ENCODE results near the gene RPS8.
"Not testable (repeated sequence)": the region's sequence is repeated elsewhere in the genome, so short reads cannot be mapped to it uniquely, and the experiment has no call there.

RPS8 gene

DNA sequence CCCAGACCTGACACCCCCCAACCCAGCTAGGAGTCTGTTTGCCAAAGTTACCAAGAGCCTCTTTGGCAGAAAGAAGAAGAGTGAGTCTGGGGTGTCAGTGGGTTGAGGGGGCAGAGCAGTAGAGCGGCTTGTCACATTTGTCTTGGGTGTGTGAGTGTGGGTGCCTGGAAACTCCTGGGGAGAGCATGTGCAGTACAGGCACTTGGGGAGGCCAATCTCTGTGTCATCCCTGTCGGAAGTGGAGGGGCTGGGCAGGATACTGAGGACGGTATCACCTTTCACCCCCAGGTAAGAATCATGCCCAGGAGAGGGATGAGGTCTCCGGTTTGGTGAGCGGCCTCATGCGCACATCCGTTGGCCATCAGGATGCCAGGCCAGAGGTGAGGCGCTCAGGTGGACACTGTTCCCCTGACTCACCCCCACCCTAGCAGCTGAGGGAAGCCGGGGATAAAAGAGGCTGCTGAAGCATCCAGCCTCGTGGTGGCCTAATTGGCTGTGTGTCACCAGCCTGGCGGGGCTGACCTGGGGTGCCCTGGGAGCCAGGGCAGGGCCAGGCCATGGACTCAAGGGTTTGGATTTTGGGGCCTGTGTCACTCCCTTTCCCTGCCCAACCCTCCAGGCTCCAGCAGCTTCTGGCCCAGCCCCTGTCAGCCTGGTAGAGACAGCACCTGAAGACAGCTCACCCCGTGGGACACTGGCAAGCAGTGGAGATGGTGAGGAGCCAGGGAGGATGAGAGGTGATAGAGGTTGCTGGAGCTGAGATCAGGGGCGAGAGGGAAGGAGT, 28.2 kb downstream of the RPS8 start:
- DNase-seq = no peak

DNA sequence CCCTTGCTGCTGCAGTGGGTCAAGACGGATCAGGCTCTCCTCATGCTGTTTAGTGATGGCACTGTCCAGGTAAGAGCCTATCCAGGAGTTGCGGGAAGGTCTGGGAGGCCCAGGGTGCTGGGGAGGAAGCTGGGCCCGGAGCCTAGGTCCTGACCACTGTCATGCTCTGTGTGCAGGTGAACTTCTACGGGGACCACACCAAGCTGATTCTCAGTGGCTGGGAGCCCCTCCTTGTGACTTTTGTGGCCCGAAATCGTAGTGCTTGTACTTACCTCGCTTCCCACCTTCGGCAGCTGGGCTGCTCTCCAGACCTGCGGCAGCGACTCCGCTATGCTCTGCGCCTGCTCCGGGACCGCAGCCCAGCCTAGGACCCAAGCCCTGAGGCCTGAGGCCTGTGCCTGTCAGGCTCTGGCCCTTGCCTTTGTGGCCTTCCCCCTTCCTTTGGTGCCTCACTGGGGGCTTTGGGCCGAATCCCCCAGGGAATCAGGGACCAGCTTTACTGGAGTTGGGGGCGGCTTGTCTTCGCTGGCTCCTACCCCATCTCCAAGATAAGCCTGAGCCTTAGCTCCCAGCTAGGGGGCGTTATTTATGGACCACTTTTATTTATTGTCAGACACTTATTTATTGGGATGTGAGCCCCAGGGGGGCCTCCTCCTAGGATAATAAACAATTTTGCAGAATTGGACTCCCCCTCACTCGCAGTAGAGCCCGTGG, 30.1 kb downstream of the RPS8 start:
- no peak for DNase-seq

DNA sequence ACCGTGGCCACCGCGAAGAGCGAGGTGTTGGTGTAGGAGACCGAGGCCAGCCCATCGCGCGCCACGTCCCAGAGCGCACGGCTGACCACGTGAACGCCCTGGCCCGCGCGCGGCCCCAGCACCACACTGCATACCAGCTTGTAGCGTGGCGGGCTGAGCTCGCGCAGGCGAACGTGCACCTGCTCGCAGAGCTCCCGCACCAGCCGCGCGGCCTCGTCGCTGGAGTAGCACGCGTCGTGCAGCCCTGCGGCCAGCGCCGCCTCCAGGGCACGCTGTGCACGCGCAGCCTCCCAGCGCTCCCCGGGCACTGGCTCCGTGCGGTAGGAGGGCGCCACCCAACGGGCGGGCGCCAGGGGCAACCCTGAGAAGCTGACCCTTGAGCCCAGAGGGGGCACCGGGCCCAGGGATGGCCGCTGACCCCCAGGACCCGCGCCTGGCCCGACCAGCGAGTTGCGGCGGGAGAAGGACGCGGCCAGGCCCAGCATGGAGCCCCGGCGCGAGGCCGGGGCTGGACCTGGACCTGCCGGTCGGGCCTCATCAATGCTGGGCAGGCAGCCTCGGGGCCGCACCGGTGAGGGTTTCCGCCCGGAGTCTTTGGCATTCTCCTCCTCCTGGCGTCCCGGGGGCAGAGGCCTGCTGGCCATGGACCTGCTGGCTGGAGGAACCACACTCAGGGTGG, 30.8 kb downstream of the RPS8 start:
- DNase-seq = no peak

DNA sequence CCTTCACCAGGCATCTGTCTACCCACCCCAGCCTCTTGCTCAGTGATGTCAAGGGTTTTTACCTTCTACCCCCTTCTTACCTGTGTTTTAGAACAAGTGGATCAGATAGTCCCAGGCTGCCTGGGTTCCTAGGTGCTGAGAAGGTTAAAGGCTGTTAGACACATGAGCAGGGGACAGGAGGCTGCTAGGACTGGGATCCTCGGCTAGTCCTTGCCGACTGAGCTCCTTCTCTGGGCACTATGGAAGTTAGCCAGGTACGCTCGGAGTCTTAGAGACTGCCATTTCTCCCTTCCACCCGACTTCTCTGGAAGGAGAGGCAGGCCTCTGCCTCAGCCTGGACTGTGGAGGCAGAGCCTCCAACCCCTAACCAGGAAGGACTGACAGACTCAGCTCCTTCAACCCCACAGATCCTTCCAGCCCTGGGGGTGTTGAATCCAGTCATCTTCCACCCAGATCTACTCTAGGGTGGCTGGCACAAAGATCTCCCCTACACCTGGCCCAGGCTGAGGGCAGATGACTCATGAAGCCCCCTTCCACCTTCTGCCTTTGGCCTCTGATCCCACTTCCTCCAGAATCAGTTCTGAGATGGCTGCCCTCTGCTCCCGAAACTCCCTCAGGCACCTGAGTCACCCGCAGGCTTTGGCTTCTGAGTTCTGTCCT, 31.5 kb downstream of the RPS8 start, which contains the start of gene DYNLT4:
TSS of gene DYNLT4 (minus strand) at position 648 of the 660 bp plus-strand sequence. CDS start 683 bp downstream, outside the sequence.
- DNase-seq = no peak

DNA sequence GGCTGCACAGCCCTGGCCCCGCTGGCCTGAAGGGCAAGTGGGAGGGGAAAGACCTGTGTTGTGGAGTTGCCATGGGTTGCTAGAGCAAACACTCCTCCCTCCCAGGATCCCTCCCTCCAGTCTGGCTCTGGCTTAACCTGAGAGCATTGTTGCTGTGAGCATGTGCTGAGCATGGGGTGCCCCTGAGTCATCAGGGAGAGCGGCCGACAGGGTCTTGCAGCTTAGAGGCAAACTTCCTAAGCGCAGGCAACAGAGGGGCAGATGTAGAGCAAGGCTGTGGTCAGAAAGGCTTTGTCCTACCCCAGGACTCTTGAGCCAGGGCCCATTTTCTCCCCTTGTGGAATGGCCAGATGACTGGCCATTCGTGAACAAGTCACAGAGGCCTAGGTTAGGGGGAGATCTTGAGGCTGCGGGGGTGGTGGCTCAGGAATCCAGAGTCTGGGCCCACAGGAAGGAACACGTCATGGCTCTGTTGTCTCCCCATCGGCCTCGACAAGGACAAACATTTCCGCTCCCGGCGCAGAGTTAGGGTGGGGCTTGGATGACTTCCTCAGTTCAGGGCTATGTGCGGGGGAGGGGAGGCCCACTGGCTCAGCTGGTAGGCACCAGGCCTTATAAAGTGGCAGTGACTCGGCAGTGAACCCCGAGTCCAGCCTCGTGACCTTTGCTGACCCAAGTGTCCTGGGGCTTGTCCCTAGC, 32.2 kb downstream of the RPS8 start:
- DNase-seq = no peak

DNA sequence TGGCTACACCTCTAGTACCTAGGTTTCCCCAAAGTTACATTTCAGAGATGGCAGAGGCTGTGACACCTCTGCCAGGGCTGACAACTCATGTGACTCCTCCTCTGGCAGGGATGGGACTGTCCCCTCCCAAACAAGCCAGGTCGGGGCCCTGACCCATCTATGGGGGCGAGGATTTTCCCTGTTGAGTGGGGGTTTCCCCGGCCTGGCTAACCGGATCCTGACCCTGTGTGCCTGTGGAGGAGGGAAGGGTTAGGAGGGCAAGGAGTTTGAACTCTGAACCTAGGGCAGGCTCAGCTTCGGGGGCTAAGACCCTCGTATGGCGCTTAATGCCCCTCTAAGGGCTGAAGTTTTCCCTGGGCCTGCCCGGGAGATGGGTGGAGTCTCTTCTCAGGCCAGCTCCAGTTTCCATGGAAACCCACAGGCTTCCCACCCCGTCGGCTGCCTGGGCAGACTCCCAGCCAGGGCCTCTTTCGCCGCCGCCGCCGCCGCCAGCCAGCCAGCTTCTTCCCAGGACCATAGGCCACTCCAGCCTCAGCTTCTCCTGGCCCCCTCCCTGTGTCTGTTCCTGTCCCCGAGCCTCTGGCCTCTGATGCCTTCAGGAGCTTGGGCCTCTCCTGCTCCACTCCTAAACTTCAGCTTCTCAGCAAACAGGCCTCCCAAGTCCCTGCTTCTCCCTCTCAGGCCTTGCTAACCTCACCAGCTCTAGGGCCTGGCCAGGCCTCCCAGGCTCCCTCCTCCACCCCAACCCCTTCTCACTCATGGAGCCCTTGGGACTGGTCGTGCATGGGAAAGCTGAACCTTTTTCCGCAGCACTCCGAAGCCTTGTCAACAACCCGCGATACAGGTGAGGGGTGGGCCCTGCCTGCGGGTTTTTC, 33.0 kb downstream of the RPS8 start, which contains the start of gene BTBD19:
TSS of gene BTBD19 (plus strand) at position 461 of the 875 bp plus-strand sequence. CDS start at position 759, 298 bp downstream.
- DNase-seq = no peak

DNA sequence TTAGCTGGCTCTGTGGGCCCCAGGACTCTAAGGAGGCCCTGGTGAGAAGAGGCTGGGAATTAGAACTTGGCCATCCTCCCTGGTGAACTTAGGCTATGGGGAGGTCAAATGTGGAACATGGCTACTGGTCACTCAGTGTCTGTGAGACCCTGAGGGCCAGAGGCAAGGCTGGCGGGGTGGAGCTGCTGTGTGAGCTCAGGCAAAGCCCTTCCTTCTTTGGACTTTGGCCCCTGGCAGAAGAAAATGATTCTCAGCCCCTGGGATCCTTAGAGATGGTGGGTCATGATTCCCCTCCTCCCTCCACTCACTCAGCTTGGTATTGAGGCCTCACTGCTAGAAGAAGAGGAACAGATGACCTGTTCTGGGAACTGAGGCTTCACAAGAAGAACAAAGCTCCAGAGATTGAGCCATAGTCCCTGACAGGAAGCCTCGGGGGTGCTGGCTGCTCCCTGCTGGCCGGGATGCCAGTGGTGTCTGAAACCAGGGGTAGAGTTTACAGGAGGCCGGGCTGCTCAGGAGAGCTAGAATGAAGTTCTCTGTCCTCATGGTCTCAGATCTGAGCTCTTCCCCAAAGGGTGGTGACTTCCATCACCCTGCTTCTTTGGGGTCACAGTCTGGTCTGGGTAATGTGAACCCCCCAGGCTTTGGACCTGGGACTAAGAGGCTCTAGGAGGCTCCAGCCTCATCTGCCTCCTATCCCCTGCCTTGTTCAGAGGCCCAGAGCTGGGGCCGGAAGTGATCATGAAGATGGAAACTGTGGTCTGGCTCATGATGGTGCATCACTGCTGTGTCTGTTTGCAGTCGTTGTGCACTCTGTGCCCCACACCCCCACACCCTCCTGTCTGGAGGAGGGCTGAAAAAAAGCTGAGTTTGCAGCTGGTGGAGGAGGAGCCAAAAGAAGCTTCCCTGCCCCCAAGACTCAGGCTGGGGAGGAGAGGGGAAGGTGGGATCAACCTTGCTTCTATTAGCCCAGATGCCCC, 33.9 kb downstream of the RPS8 start:
- no peak for DNase-seq

DNA sequence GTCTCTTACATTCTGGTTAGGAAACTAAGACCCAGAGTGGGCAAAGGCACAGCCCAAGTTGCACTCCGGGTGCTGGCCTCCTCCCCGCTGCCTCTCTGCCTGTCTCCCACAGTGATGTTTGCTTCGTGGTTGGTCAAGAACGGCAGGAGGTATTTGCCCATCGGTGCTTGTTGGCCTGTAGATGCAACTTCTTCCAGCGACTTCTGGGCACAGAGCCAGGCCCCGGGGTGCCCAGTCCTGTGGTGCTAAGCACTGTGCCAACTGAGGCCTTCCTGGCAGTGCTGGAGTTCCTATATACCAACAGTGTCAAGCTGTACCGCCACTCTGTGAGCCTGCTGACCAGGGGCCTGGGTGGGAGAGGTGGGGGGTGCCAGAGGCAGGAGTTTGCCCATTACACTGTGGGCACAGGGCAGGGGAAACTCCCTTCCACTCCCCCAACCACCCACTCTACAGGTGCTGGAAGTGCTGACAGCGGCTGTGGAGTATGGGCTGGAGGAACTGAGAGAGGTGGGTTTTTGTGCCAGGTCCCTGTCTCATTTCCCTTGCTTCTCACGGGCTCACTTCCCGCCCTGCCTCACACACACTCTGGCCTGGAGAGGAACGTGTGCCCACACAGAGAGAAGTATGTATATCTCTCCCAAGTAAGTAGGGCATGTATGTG, 34.9 kb downstream of the RPS8 start:
- DNase-seq = no peak

DNA sequence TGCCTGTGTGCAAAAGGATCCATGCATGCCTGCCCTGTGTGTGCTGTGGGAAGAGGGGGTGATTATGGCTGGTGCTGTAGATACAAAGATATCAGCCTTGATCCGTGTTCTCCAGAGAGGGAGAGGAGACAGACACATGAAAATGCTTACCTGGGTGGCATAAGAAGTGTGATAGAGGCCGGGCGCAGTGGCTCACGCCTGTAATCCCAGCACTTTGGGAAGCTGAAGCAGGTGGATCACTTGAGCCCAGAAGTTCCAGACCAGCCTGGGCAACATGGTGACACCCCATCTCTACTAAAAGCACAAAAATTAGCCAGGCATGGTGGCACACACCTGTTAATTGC, 35.4 kb downstream of the RPS8 start:
- DNase-seq = not testable (repeated sequence)

DNA sequence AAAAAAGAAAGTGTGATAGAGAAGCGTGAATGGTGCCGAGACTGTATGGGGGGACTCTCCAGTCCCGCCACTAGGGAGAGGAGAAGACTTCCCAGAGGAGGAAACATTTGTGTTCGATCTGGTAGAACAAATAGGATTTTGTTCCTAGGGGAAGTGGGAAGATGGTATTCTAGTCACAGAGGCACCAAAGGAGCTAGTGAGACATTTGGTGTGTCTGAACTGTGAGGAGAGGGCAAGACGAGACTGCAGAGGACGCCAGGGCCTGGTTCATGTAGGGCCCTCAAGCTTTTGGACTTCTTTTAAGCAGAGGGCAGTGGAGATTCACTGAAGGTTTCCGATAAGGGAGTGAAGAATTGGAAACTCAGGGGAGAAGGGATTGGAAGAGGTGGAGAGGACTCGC, 35.9 kb downstream of the RPS8 start:
- DNase-seq = no peak

DNA sequence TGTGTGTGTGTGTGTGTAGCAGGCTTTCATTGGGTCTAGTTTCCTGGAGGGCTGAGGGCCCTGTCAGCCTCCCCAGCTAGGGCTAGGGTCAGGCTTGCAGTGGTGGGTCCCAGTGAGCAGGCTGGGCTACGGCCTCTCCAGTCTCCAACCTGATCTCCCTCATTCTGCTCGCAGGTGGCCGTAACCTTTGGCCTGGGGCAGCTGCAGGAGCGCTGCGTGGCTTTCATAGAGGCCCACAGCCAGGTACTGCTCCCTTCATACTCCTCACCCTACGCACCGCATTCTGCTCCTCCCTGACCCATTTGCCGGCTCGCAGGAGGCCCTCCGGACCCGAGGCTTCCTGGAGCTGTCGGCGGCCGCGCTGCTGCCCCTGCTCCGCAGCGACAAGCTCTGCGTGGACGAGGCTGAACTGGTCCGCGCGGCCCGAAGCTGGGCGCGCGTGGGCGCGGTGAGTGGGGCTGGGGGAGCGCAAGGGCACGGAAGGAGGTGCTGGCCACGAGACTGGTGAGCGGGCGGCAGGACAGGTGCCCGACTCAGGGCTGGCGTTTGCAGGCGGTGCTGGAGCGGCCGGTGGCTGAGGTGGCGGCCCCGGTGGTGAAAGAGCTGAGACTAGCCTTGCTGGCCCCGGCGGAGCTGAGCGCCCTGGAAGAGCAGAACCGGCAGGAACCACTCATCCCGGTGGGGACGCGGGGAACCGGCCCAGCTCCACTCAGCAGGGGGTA, 37.6 kb downstream of the RPS8 start:
- DNase-seq = no peak

DNA sequence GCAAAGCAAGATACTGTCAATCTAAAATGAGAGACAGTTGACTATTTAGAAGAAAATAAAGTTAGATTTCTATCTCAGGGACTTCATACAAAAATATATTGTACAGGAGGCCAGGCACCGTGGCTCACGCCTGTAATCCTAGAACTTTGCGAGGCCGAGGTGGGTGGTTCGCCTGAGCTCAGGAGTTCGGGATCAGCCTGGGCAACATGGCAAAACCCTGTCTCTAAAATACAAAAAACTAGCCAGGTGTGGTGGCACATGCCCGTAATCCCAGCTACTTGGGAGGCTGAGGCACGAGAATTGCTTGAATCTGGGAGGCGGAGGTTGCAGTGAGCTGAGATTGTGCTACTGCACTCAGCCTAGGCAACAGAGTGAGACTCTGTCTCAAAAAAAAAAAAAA, 40.6 kb downstream of the RPS8 start:
- DNase-seq = not testable (repeated sequence)

DNA sequence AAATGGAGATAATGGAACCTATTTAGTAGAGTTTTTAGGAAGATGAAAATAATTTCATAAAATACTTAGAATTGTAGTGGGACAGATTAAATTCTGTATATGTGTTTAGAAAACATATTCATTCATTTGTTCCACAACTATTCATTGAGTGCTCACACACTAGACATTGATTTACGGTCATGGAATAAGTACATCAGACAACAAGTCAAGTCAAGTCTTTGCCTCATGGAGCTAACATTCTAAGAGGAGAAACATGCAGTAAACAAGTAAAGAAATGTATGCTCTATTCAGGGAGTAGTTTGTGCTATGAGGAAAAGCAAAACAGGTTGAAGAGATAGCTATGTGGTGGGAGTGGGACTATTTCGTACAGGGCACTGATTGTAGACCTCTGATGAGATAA, 42.0 kb downstream of the RPS8 start:
- DNase-seq = no peak

DNA sequence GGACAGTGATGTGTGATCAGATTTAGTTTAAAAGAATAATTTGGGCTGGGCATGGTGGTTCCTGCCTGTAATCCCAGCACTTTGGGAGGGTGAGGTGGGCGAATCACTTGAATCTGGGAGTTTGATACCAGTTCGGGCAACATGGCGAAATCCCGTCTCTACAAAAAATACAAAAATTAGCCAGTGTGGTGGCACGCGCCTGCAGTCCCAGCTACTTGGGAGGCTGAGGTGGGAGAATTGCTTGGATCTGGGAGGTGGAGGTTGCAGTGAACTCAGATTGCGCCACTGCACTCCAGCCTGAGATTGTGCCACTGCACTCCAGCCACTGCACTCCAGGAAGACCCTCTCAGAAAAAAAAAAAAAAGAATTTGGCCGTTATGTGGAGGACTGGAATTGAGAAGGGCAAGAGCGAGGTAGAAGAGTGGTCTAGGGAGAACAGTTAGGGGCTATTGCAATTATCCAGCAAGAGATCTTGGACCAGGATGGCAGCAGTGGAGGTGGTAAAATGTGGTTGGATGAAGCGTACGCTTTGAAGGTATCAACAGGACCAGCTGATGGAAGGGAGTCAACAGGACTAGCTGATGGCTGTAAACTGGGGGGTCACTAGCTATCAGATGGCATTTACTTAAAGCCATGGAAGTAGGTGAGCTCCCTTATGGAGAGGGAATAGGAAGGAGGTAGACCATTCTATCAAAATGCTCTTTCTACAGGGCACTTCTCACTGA, 42.6 kb downstream of the RPS8 start:
- DNase-seq = no peak

DNA sequence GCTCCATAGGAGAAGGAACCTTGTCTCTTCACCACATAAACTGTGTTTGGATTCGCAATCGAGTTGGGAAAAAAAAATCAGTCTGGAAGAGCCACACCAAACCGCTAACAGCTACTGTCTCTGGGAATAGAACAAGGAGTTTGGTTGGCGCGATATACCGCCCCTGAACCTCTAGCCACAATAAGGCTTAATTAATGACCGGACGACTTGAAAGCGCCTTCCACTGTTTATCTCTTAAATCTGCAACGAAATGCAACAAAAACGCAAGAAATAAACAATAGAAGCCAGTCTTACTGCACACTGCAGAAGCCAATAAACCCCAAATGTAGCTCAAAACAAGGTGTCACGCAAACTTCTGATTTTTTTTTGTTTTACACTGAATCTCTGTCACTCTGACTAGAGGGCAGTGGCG, 43.9 kb downstream of the RPS8 start:
- DNase-seq = no peak

DNA sequence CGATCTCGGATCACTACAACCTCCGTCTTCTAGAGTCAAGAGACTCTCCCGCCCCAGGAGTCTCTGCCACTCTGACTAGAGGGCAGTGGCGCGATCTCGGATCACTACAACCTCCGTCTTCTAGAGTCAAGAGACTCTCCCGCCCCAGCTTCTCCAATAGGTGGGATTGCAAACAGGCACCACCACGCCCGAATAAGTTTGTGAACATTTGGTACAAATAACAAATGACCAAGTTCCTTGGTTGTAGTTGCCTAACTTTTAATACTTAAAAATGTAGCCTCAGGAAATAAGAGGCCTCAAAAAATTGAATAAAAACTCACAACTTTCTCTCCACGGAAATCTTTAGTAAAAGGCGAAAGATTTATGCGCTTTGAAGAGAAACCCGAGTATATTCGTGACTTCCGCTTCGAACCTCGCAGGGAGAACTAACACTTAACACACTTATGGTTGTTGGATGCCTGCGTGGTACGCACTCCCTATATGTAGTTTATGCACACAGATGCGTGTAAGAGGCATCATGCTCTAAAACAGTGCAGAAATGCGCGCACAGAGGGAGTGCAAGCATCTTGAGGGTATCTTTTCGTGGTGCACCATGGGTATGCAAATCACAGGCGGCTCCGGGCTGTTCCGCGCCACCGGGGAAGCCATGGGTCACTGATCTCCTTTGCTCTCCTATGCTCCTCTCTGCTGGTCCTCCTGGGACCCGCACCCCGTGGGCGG, 44.4 kb downstream of the RPS8 start:
- no peak for DNase-seq
